NT2/D1 (cell line): ENCODE results near the gene MAML3.

Source experiments
- DNase-seq: peaks from one replicate; pipeline ENCODE4 v3.0.0-alpha.2; 2011; ENCODE audit warnings: low read depth, low spot score
- H3K27me3 ChIP-seq: 2 replicates; pipeline ENCODE4 v1.6.0; 2011; ENCODE audit warnings: mild to moderate bottlenecking; ENCODE audit not compliant: insufficient read length, insufficient read depth
- H3K36me3 ChIP-seq: 2 replicates; pipeline ENCODE4 v1.6.1; 2011; ENCODE audit warnings: mild to moderate bottlenecking, low read length, mixed read lengths; ENCODE audit not compliant: insufficient read depth, insufficient read length
- H3K4me1 ChIP-seq: 2 replicates; pipeline ENCODE4 v1.5.1; 2011; ENCODE audit not compliant: insufficient read depth, insufficient read length
- H3K4me3 ChIP-seq: 2 replicates; pipeline ENCODE4 v1.5.1; 2011; ENCODE audit warnings: low read depth; ENCODE audit not compliant: insufficient read length
- H3K9ac ChIP-seq: 2 replicates; pipeline ENCODE4 v1.6.0; 2011; ENCODE audit warnings: low read depth; ENCODE audit not compliant: insufficient read length
- H3K9me3 ChIP-seq: 2 replicates; pipeline ENCODE4 v1.5.1; 2011; ENCODE audit warnings: mild to moderate bottlenecking, low read length; ENCODE audit not compliant: insufficient read depth
- SUZ12 ChIP-seq: IDR thresholded peaks from 2 replicates; pipeline ENCODE4 v1.6.1; 2011; ENCODE audit not compliant: insufficient read length, insufficient read depth; ENCODE audit errors: extremely low read depth
- YY1 ChIP-seq: IDR thresholded peaks from 2 replicates; pipeline ENCODE4 v1.6.1; 2011; ENCODE audit not compliant: insufficient read length, insufficient read depth
- ZNF274 ChIP-seq: IDR thresholded peaks from 2 replicates; pipeline ENCODE4 v1.6.1; 2011; ENCODE audit warnings: mild to moderate bottlenecking, low read depth, low read length

The MAML3 gene

GRCh38 chr4:139849219-139849618 is 304.8 kb downstream of the MAML3 start:
- Histone ChIP-seq H3K36me3 (no peaks in the 10 kb centered on the region), H3K27me3 (no peaks in the 10 kb centered on the region), H3K9ac (no peak overlapping the region), H3K4me1 (no peaks in the 10 kb centered on the region), H3K4me3 (no peak overlapping the region), H3K9me3 (no peaks in the 10 kb centered on the region)
- TF ChIP-seq YY1, result no peak
- no peak for TF ChIP-seq SUZ12
- TF ChIP-seq ZNF274, result no peak
- DNase-seq, result no peak

GRCh38 chr4:139848028-139848427 is 306.0 kb downstream of the MAML3 start:
- Histone ChIP-seq H3K9me3 (no peaks in the 10 kb centered on the region), H3K36me3 (no peaks in the 10 kb centered on the region), H3K9ac (no peak overlapping the region), H3K4me3 (no peak overlapping the region), H3K27me3 (no peaks in the 10 kb centered on the region), H3K4me1 (no peaks in the 10 kb centered on the region)
- DNase-seq, result no peak
- TF ChIP-seq SUZ12 (no peak), ZNF274 (no peak), YY1 (no peak)

GRCh38 chr4:139847602-139848001 is 306.4 kb downstream of the MAML3 start:
- Histone ChIP-seq H3K4me3 (no peak overlapping the region), H3K36me3 (no peaks in the 10 kb centered on the region), H3K4me1 (no peaks in the 10 kb centered on the region), H3K9ac (no peak overlapping the region), H3K27me3 (no peaks in the 10 kb centered on the region), H3K9me3 (no peaks in the 10 kb centered on the region)
- DNase-seq, result no peak
- TF ChIP-seq YY1 (no peak), SUZ12 (no peak), ZNF274 (no peak)

GRCh38 chr4:139846766-139847165 is 307.2 kb downstream of the MAML3 start:
- no peak for DNase-seq
- no peak overlapping the region for H3K4me3 ChIP-seq
- no peak overlapping the region for H3K9ac ChIP-seq
- H3K4me1 ChIP-seq, result no peaks in the 10 kb centered on the region
- no peak for TF ChIP-seq ZNF274
- TF ChIP-seq SUZ12, result no peak
- TF ChIP-seq YY1, result no peak
- no peaks in the 10 kb centered on the region for H3K9me3 ChIP-seq
- H3K36me3 ChIP-seq, result no peaks in the 10 kb centered on the region
- H3K27me3 ChIP-seq, result no peaks in the 10 kb centered on the region

- DNase-seq, result no peak
- no peaks in the 10 kb centered on the region for H3K9me3 ChIP-seq
- TF ChIP-seq ZNF274, result no peak
- no peak for TF ChIP-seq SUZ12
- no peak for TF ChIP-seq YY1
- H3K27me3 ChIP-seq, result no peaks in the 10 kb centered on the region
- H3K36me3 ChIP-seq, result no peaks in the 10 kb centered on the region
- H3K9ac ChIP-seq, result no peak overlapping the region
- no peak overlapping the region for H3K4me3 ChIP-seq
- no peaks in the 10 kb centered on the region for H3K4me1 ChIP-seq
Measured at GRCh38 chr4:139845453-139846093, 308.4 kb downstream of the MAML3 start.

- Histone ChIP-seq H3K9me3 (no peaks in the 10 kb centered on the region), H3K4me3 (no peak overlapping the region), H3K36me3 (no peaks in the 10 kb centered on the region), H3K27me3 (no peaks in the 10 kb centered on the region), H3K9ac (no peak overlapping the region), H3K4me1 (no peaks in the 10 kb centered on the region)
- no peak for TF ChIP-seq ZNF274
- TF ChIP-seq SUZ12, result no peak
- TF ChIP-seq YY1, result no peak
- DNase-seq, result no peak
Measured at GRCh38 chr4:139844459-139845036, 309.4 kb downstream of the MAML3 start.

GRCh38 chr4:139844057-139844456 is 309.9 kb downstream of the MAML3 start:
- no peak for DNase-seq
- no peaks in the 10 kb centered on the region for H3K9me3 ChIP-seq

GRCh38 chr4:139843641-139844040 is 310.3 kb downstream of the MAML3 start:
- H3K4me3 ChIP-seq, result no peak overlapping the region
- DNase-seq, result no peak
- TF ChIP-seq SUZ12 (no peak), YY1 (no peak), ZNF274 (no peak)

More at GRCh38 chr4:139844057-139844456, 309.9 kb downstream of the MAML3 start:
- TF ChIP-seq SUZ12 (no peak), YY1 (no peak), ZNF274 (no peak)
- no peak overlapping the region for H3K9ac ChIP-seq
- no peak overlapping the region for H3K4me3 ChIP-seq
- no peaks in the 10 kb centered on the region for H3K27me3 ChIP-seq
- no peaks in the 10 kb centered on the region for H3K36me3 ChIP-seq
- H3K4me1 ChIP-seq, result no peaks in the 10 kb centered on the region

More at GRCh38 chr4:139843641-139844040, 310.3 kb downstream of the MAML3 start:
- H3K9me3 ChIP-seq, result no peaks in the 10 kb centered on the region
- H3K36me3 ChIP-seq, result no peaks in the 10 kb centered on the region
- no peak overlapping the region for H3K9ac ChIP-seq
- H3K4me1 ChIP-seq, result no peaks in the 10 kb centered on the region
- no peaks in the 10 kb centered on the region for H3K27me3 ChIP-seq
